DMS 273 treated with DMSO at 0.1 percent for 48 hours (cell line): ENCODE measurements around the gene CYB5D1.

Experiments used
- DNase-seq: peaks from one replicate; lab custom pipeline; 2025; lab: John Stamatoyannopoulos, UW

Gene CYB5D1

GRCh38 chr17:7886227-7887037 lies 28.6 kb downstream of the CYB5D1 start:
- peak; percentile 8 for DNase-seq

- peak; percentile 75 for DNase-seq
Observed at GRCh38 chr17:7887038-7887481, 29.3 kb downstream of the CYB5D1 start.

DNA sequence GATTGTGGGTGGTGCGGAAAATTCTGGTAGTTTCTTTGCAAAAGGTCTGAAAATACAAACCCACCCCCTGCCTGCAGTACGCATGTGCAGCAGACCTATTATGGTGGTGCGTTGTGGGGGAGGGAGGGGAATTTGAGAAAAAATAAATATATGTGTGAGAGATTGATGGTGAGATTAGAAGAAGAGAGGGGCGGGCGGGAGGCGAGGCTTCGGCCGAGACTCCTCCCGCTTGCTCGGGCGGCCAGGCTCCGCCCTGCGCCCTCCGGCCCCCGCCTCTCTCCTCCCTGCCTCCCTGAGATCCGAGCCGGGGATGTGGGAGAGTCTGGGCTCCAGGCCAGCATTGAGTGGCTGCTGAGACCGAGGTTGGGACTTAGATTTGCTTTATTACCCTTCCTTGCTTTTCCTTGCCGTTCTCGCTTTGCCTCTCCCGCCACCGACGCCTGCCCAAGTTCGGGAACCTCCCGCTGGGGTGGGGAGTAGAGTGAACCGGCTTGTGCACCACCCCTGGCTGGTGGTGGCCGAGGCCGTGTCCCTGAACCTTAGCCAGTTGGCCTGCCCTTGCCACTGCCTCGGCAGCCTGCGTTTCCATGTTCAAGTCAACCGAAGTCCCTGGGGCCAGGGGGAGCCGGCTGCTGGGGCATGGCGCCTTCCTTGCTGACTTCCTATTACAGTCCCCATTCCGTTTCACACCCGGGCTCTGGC lies 29.8 kb downstream of the CYB5D1 start:
- peak; percentile 90 for DNase-seq

DNA sequence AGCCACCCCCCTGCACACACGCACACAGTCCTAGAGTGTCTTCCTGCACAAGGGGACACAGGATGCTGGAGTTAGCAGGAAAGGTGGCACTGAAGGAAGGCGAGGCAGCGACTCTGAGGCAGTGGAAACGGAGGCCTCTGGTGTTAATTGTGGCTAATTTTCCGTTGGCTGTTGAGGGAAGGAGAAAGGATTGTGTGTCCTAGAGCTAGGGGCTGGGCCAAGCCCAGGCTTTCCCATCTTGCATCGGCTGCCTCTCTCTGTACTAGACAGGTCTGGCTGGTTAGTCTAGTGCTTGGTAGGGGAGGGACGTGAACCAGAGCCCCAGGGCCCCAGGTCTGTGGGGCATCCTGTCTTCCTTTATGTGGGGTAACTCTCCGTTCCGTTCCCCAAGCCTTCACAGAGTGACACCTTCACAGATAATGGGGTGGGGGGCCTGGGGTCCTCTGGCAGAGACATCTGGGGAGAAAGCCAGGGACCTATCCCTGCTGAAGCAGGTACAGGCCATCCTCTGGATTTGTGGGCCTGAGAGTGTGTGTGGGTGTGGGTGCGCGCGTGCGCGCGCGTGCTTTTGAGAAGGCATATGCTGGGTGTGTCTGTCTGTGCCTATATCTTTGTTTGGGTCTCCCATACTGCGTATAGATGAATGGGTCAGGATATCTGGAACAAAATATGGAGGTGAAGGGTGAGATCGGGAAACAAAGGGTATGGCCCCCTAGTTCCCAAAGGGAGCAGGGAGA lies 30.5 kb downstream of the CYB5D1 start, which contains the start of gene CHD3:
CHD3 (plus strand) TSS at position 606 of the 737 bp plus-strand sequence. CDS start 212 bp downstream, outside the sequence.
- no peak for DNase-seq

DNA sequence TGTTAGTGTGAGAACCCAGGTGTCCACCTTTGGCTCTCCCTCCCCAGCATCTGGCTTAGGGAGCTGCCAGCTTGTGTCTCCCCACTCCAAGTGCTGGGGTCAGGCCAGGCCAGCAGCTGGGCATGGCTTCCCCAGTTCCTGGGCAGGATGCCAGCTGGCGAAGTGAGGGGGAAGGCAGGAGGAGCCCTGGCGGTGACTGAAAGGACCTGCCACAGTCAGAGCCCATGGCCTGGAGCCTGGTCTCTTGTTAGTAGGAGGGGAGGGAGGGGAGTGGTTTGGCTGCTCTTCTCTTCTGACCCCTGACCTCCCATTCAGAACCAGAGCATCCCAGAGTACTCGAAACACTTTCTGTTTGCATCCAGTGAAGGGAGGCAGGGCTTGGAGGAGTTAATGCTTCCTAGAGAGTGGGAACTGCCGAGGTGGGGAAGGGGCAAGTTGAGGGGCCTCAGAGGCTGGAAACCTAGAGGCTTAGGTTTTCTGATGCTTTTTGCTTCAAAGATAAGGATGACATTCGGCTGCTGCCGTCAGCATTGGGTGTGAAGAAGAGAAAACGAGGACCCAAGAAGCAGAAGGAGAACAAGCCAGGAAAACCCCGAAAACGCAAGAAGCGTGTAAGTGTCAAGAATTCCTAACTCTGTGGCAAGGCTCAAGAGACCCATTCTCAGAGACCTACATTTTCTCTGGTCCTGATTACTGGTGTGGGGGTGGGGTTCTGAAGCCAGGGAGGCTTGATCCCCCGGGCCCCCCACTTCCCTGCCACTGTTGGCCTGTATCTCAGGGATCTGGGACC lies 31.6 kb downstream of the CYB5D1 start:
- peak; percentile 91 for DNase-seq

DNA sequence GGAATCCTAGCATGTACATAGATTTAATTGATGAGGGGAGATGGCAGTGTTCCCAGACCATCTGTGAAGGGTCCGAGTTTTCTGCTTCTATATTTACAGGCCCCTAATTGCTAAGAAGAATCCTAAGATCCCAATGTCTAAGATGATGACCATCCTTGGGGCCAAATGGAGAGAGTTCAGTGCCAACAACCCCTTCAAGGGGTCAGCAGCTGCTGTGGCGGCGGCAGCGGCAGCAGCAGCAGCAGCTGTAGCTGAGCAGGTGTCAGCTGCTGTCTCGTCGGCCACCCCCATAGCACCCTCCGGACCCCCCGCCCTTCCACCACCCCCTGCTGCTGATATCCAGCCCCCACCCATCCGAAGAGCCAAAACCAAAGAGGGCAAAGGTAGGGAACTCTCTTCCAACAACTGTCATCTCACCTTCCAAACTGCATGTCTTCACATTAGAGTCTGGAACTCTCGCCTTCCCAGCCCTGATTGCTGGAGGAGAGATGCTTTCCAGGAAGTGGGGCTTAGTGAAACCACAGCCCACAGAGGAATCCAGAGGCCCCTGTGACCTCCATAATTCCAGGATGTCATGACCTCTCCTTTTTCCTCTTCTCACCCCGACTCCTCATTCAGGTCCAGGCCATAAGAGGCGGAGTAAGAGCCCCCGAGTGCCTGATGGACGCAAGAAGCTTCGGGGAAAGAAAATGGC lies 35.5 kb downstream of the CYB5D1 start:
- no peak for DNase-seq

DNA sequence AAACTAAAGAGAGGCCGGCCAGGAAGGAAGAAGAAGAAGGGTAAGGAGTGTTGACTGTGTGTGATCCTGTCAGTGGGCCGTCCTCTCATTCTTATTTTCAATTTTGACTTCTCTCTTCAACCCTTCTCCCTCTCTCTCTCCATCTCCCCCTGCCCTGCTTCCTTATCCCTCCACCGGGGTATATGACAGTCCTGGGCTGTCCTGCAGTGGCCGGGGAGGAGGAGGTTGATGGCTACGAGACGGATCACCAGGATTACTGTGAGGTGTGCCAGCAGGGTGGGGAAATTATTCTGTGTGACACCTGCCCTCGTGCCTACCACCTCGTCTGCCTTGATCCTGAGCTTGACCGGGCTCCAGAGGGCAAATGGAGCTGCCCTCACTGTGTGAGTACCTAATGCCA lies 36.4 kb downstream of the CYB5D1 start:
- DNase-seq = no peak

DNA sequence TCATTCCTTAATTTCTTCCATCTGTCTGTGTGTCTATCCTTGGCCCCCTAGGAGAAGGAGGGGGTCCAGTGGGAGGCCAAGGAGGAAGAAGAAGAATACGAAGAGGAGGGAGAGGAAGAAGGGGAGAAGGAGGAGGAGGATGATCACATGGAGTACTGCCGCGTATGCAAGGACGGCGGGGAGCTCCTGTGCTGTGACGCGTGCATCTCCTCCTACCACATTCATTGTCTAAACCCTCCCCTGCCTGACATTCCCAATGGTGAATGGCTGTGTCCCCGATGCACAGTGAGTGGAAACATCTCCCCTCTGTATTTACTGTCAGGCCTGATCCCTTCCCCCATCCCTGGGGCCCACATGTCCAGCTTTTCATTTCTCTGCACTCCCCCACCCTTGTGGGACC lies 37.1 kb downstream of the CYB5D1 start:
- DNase-seq = no peak

DNA sequence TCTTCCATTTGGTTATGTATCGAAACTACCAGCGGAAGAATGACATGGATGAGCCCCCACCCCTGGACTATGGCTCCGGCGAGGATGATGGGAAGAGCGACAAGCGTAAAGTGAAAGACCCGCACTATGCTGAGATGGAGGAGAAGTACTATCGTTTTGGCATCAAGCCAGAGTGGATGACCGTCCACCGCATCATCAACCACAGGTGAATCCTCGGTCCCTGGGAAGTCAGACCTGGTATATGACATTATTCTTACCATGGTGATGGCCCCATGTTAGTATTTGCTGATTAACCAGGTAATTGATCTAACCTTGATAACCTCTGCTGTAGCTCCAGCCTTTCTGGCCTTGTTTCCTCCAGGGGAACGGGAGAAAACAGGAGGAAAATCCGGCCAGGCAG lies 39.3 kb downstream of the CYB5D1 start:
- DNase-seq = no peak

GRCh38 chr17:7897773-7898172 lies 40.0 kb downstream of the CYB5D1 start:
- DNase-seq = no peak

DNA sequence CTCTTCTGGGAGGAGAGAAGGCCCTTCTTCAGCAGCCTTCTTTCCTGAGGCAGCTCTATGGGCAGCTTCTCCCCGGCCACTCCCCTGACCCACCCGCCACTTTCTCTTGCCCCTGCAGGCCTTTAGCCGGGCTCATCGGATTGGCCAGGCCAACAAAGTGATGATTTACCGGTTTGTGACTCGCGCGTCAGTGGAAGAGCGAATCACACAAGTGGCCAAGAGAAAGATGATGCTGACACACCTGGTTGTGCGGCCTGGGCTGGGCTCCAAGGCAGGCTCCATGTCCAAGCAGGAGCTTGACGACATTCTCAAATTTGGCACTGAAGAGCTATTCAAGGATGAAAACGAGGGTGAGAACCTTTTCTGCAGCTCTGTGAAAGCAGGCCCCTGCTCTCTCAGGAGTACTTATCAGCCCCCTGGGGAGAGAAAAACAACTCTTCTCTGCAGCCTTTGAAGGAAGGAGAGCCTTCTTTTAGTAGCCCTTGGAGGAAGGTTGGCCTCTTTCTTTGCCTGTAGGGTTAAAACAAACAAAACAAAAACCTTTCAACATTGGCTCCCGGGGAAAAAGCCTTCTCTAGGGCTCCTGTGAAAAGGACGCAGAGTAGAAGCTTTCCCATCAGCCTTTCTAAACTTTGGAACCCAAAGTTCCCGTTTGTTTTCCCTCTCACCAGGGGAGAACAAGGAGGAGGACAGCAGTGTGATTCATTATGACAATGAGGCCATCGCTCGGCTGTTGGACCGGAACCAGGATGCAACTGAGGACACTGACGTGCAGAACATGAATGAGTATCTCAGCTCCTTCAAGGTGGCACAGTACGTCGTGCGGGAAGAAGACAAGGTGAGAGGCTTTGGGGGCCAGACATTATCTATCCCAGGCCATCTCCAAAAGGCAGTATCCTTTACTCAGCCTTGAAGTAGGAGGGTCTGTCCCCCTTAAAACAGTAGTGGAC lies 45.6 kb downstream of the CYB5D1 start:
- DNase-seq = no peak

GRCh38 chr17:7909089-7909488 lies 51.3 kb downstream of the CYB5D1 start:
- DNase-seq = no peak

DNA sequence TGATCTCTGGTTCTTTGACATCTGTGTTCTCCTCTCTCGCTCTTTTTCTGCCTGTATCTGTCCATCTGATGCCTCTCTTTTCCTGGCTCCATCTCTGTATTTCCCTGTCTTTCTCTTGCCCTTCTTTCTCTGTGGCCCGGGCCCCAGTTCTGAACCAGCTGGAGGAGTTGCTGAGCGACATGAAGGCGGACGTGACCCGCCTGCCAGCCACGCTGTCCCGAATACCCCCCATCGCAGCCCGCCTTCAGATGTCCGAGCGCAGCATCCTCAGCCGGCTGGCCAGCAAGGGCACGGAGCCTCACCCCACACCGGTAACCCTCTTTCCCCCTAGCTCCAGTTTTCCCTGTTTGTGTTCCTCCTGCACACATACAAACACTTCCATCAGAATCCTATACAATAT lies 52.5 kb downstream of the CYB5D1 start:
- DNase-seq = no peak

DNA sequence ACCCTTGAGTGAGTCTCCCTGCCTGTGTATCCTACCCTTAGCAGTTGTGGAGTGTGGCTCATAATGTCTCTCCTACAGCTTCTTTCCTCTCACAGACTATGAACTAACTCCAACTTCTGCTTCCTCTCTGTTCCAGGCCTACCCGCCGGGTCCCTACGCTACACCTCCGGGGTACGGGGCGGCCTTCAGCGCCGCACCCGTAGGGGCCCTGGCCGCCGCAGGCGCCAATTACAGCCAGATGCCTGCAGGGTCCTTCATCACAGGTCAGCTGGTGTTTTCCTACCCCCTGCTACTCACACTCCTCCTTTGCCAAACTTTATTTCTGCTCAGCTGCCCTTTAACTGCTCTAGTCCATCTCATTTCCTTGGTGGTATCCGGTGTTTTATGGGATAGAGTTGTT lies 52.9 kb downstream of the CYB5D1 start:
- DNase-seq = no peak

DNA sequence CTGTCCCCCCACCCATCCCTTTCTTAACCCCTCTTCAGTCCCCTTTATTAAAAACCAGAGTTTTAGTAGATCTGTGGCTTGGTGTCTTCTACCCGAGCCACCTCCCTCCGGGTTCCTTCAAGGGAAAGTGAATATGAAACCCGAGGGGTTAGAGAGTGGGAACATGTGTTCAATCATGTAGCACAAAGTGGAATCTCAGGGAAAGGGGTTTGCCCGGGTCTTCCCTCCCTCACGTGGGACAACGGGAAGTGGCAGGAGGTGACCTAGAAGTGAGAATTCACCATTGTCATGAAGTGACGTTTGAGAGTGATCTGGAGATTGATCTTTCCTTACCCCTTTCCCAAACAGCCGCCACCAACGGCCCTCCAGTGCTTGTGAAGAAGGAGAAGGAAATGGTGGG lies 53.3 kb downstream of the CYB5D1 start:
- no peak for DNase-seq
